ENCODE results near the gene XCL2. TPM values are rescaled to one million over a fixed set of nuclear protein-coding genes. Genes with fewer than 3 reads are reported as not detected.

The XCL2 gene
- polyA plus RNA-seq, 1 of the 3 experiments (the other 2 are of a cell fraction): not detected

DNA sequence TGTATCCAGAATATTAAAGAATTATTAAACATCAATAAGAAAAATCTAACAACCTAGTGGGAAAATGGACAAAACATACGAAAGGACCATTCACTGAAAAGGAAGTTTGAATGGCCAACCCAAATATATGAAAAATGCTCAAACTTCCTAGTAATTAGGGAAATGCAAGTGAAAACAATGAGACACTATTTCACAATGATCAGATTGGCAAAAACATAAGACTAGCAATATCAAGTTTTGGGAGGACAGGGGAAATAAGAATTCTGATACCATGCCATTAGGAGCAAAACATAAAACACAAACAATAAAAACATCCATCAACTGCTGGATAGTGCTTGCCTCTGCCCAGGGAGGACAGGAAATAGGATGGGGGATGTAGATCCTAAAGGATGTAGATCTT, 14.3 kb downstream of the XCL2 start:
- H3K27me3 ChIP-seq (ENCODE audit: insufficient read depth): no peaks in the 10 kb centered on the region
- H3K36me3 ChIP-seq (replicated peaks in 1 of 2; ENCODE audit: control insufficient read depth in 1 of 2, insufficient read depth in 2 of 2, low read length in 1 of 2): no peaks in the 10 kb centered on the region
- H3F3A ChIP-seq (replicated peaks; ENCODE audit: insufficient read depth): no peaks in the 10 kb centered on the region
- TF ChIP-seq PBX3 (IDR thresholded peaks at IDR 0.05) (no peak), TEAD4 (IDR thresholded peaks at IDR 0.05; ENCODE audit: borderline replicate concordance, insufficient read depth) (no peak), MXI1 (IDR thresholded peaks at IDR 0.05; ENCODE audit: low read depth, low read length) (no peak), EP300 (IDR thresholded peaks at IDR 0.05; ENCODE audit: borderline replicate concordance in 1 of 2, low read depth in 1 of 2, low read length in 1 of 2) (no peak), NRF1 (IDR thresholded peaks at IDR 0.05; ENCODE audit: low read depth, low read length) (no peak), TCF12 (IDR thresholded peaks at IDR 0.05) (no peak), JUND (IDR thresholded peaks at IDR 0.05) (no peak), FOSL2 (IDR thresholded peaks at IDR 0.05; ENCODE audit: borderline replicate concordance, low read depth) (no peak), SIN3A (IDR thresholded peaks at IDR 0.05; ENCODE audit: borderline replicate concordance, low read depth, low read length) (no peak), ZBTB33 (IDR thresholded peaks at IDR 0.05; ENCODE audit: borderline replicate concordance, low read depth) (no peak), RXRA (IDR thresholded peaks at IDR 0.05; ENCODE audit: borderline replicate concordance, low read depth) (no peak), YY1 (IDR thresholded peaks at IDR 0.05; ENCODE audit: low read depth) (no peak)
- TF ChIP-seq, protein P1, sequence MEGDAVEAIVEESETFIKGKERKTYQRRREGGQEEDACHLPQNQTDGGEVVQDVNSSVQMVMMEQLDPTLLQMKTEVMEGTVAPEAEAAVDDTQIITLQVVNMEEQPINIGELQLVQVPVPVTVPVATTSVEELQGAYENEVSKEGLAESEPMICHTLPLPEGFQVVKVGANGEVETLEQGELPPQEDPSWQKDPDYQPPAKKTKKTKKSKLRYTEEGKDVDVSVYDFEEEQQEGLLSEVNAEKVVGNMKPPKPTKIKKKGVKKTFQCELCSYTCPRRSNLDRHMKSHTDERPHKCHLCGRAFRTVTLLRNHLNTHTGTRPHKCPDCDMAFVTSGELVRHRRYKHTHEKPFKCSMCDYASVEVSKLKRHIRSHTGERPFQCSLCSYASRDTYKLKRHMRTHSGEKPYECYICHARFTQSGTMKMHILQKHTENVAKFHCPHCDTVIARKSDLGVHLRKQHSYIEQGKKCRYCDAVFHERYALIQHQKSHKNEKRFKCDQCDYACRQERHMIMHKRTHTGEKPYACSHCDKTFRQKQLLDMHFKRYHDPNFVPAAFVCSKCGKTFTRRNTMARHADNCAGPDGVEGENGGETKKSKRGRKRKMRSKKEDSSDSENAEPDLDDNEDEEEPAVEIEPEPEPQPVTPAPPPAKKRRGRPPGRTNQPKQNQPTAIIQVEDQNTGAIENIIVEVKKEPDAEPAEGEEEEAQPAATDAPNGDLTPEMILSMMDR (IDR thresholded peaks at IDR 0.05): no peak
- TF ChIP-seq, protein P2, sequence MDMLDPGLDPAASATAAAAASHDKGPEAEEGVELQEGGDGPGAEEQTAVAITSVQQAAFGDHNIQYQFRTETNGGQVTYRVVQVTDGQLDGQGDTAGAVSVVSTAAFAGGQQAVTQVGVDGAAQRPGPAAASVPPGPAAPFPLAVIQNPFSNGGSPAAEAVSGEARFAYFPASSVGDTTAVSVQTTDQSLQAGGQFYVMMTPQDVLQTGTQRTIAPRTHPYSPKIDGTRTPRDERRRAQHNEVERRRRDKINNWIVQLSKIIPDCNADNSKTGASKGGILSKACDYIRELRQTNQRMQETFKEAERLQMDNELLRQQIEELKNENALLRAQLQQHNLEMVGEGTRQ (IDR thresholded peaks at IDR 0.05; ENCODE audit: borderline replicate concordance, low read depth, low read length): no peak
- TF ChIP-seq, protein P3, sequence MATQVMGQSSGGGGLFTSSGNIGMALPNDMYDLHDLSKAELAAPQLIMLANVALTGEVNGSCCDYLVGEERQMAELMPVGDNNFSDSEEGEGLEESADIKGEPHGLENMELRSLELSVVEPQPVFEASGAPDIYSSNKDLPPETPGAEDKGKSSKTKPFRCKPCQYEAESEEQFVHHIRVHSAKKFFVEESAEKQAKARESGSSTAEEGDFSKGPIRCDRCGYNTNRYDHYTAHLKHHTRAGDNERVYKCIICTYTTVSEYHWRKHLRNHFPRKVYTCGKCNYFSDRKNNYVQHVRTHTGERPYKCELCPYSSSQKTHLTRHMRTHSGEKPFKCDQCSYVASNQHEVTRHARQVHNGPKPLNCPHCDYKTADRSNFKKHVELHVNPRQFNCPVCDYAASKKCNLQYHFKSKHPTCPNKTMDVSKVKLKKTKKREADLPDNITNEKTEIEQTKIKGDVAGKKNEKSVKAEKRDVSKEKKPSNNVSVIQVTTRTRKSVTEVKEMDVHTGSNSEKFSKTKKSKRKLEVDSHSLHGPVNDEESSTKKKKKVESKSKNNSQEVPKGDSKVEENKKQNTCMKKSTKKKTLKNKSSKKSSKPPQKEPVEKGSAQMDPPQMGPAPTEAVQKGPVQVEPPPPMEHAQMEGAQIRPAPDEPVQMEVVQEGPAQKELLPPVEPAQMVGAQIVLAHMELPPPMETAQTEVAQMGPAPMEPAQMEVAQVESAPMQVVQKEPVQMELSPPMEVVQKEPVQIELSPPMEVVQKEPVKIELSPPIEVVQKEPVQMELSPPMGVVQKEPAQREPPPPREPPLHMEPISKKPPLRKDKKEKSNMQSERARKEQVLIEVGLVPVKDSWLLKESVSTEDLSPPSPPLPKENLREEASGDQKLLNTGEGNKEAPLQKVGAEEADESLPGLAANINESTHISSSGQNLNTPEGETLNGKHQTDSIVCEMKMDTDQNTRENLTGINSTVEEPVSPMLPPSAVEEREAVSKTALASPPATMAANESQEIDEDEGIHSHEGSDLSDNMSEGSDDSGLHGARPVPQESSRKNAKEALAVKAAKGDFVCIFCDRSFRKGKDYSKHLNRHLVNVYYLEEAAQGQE (IDR thresholded peaks at IDR 0.05; ENCODE audit: low read depth, low read length): no peak
- 94% methylated on average over 1 of the region's 1 CpG for WGBS (ENCODE audit: low lambda C conversion rate)
- no peaks in the 10 kb centered on the region for H3K9me3 ChIP-seq
- H3K9me2 ChIP-seq: peaks cover 3% of the 10 kb centered on the region; the same call in 1 of the 2 replicates
- no peak for DNase-seq
- H3K79me2 ChIP-seq (ENCODE audit: insufficient read depth): no peaks in the 10 kb centered on the region
- ChIA-PET POLR2A (interaction anchor here (0.7 kb wide), 1 partner anchor 1198 kb away, joined by 3 read pairs; no protein-coding TSS in a partner anchor), CTCF (no interaction called here)
- no peak overlapping the region for H3K9ac ChIP-seq
- H3K4me2 ChIP-seq: no peak overlapping the region
- no peak overlapping the region for H3K27ac ChIP-seq (ENCODE audit: low read depth in 2 of 2, low read length in 1 of 2)
- no peak overlapping the region; the same call in 1 of the 2 replicates for H2AFZ ChIP-seq (ENCODE audit: low read depth)
- H3K4me3 ChIP-seq (ENCODE audit: low read depth in 2 of 2, low read length in 1 of 2): no peak overlapping the region
- H4K20me1 ChIP-seq (ENCODE audit: insufficient read depth): no peaks in the 10 kb centered on the region
- H3K4me1 ChIP-seq (ENCODE audit: control insufficient read depth in 1 of 2, insufficient read depth in 2 of 2, low read depth in 1 of 2, low read length in 1 of 2): no peaks in the 10 kb centered on the region
